ENCODE results near the gene ACCS.

The ACCS gene

DNA sequence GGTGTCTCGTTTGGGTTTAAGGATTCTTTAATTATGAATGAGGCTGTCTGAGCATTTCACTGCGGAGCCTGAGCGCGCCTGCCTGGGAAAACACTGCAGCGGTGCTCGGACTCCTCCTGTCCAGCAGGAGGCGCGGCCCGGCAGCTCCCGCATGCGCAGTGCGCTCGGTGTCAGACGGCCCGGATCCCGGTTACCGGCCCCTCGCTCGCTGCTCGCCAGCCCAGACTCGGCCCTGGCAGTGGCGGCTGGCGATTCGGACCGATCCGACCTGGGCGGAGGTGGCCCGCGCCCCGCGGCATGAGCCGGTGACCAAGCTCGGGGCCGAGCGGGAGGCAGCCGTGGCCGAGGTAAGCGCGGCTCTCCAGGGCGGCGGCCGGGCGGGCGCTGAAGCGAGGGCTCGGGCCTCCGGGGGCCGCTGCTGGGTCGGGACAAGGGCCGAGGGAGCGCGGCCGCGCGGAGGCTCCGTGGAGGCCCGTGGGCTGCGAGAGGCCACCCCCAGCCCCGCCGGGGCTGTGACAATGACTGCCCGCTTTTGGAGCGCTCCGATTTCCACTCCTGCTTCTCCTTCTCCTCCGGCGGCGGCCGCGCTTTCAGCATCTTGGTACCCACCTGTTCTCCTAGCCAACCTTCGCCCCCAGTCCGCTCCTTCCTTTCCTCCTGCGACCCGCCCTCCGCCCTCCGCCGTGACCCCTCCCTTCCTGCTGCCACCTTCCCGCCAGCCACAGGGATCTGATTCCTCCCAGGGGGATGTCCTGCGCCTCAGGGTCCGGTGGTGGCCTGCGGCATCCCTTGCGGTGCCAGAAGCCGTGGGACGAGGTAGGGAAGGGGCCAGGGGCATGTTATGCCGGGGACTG is 29.7 kb downstream of the ACCS start, which contains the start of gene EXT2:
Gene EXT2, plus strand, starts transcription at position 173 of the 854 bp plus-strand sequence. CDS start 12,035 bp downstream, outside the sequence.
- peak; percentile 31 for DNase-seq

DNA sequence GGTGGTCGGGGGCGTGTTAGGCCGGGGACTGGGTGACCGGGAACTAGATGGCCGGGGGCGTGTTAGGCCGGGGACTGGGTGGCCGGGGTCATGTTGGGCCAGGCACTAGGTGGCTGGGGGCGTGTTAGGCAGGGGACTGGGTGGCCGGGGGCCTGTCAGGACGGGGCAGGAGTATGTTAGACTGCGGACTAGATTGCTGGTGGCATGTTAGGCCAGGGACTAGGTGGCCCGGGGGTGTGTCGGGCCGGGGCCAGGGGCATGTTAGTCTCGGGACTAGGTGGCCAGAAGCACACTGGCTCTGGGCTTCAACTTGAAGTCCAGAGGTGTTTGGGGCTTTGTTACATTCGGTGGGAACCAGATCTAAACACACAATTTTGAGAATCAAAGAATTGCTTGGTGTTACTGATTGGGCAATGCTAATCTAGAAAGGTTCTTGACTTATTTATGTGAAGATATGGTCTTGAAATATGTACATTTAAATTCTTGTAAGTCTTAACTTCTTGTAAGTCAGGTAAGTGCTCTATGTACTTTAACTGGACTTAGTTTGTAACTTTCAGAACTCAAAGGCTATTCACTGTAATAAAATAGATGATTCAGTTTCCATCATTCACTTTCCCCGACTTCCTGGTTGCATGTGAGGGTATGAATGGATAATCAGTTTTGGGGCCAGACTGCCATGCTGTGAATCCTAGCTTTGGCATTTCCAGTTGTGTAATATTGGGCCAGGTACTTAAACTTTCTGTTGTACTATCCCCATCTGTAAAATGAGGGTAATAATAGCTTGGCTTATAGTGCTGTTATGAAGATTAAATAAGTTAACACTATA is 30.5 kb downstream of the ACCS start:
- DNase-seq: no peak

DNA sequence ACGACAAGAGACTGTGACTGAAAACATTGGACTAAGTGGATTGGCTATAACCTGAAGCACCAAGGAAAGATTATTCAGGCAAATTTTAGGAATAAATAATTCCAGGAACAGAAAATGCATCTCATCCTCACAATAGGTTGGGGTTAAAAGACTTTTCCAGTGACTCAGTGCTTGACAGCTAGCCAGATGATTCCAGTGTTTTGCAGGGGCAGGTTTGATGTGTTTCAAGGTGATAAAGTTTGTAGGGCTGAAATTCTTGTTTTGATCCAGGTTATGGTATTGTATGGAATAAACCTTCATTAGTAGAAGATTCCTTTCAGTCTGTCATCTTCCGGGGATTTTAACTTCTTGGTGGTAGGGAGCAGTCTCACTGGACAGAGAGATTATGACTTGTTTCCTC is 31.8 kb downstream of the ACCS start:
- no peak for DNase-seq

DNA sequence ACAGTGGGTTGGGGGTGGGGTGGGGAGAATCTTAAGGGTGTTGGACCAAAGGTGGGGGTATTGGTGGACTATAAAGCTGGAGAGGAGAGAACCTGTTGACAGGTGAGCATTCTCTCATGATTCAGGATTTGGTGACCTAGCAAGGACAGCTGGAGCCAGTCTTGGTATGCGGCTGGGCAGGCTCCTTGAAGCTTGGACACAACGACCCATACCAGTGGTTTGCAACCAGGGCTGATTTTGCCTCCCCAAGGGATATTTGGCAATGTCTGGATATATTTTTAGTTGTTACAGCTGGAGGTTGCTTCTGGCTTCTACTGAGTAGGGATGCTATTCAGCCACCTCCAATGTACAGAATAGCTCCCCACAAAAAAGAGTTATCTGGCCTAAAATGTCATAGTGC is 35.0 kb downstream of the ACCS start:
- no peak for DNase-seq

DNA sequence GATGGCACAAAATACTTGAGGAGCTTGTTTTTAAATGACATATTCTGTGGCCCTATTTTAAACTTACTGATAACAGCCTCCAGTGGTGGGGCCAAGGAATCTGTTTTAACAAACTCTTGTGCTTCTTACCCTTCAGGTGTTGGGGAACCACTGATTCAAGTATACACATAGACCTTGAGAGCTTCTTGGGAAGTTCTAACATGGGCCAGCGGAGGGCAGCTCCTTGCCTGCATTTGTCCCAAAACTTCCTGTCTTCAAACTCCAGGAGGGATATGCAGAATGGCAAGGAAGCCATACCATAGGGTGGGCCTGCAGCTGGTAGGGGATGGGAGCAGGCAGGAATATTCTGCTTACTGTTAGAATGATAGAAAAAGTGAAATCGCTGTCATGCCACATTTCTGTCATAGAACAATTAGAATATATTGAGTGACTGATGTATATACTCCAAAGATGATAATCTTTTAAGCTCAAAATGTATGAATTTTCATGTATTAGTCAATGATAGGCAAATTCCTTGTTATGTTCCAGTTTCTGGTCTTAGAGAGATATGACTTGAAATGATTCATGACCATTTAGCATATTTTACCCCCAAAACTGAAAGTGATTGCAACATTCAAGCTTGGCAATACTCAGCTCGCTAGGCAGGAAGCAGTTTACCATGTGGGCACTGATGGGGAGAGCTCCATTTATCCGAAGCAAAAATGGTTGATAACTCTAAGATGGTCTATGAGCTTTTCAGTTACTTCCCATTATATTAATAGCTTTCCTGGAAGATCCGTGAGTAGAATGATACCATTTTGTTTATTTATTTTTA is 38.6 kb downstream of the ACCS start:
- DNase-seq: no peak

DNA sequence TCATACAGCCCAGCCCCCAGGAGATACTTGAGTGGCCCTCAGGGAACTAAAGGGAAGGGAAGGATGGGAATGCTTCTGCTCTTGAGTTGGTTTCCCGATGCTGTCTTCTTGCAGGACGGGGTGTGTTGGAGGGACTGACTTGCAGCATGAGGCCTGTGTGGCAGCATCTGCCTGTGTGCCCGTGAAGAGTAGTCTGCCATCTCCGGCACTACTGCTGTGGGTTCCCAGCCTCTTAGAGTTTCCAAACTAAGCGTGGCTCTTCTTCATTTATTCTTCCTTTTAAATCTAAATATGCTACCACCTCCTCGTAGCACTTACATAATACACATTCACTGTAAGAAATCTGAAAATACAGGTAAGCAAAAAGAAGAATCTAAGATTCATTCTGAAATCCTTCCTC is 42.2 kb downstream of the ACCS start:
- DNase-seq: no peak

DNA sequence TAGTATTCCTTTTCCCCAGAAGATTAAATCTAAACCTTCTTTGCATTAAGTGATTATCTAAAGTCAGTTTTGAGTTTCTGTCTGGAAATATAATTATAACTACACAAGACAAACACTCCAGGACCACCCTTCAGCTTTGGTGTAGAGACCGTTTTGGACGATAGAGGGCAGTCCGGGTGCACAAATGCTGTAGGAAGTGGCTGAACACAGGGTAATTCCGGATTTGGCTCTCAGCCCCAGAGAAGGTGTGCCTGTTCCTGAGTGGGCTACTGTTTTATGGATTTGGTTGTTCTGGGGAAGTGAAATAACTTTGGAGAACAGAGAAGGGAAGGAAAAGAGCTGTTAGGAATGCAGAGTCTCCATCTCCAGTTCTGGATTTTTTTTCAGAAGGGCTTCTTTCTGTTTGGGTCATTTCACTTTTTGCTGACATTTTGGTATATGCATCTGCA is 44.2 kb downstream of the ACCS start:
- DNase-seq: no peak

DNA sequence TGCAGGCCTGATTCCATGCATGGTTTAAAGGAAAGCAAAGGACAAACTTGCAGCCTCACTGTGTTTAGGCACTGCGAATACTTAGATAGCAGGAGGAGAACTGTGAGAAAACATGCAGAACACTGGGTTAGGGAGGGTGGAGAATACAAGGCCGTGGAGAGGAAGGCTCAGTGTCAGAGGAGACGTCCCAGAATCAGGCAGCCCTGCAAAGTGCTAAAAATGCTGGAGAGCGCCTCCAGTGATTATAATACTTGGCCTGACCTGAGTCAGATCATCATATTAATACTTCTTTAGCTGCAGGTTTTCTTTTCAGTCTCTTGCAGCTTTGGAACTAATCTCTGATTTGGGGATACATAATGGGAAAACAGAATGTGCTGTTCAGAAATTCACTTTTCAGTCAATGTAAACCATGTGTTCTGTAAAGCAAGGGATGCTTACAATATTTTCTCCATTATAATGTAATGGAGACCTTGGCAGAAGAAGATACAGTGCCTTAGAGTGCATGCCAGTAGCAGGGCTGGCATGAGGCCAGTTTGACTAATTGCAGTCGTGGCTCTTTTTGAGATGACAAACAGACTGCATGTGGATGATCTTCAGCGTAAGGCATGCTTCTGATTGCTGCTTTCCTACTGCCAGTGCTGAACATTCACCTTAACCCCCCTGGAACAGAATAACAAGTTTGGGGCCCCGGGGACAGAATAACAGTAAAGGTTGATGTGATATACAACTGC is 46.2 kb downstream of the ACCS start:
- DNase-seq: no peak

DNA sequence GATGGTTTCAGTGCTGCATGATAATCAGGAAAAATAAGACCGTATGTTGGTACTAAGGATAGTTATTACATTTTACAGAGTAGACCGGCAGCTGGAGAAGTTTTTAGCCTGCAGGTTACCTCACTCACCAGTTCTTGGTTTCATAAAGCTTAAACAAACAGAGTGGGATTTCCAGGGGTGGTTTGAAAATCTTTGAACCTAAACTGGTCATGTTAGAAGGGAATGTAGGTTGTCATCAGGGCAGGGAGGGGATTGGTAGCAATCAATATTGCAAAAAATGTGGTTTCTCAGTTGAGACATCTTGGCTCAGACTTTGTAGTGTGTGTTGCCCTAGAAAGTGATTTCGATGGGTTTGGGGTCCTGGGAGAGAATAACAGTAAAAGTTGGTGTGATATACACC is 46.9 kb downstream of the ACCS start:
- DNase-seq: no peak

DNA sequence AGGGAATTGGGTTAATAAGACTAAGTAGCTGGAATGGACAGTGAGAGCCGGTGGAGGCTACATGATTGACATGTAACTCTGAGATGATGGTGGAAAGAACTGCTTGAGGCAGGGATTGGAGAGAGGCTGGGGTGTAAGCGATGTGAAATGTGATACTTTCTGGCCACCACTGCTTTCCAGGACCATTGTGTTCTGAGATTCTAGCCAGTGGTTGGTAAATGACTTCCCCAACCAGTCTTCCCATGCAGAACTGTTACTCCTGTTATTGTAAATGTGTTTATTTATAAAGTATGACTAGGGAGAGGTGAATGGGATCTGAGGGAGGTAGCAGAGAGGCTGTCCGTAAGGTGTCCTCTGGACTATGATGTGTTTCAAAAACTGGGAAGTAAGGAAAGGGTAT is 47.5 kb downstream of the ACCS start:
- no peak for DNase-seq

DNA sequence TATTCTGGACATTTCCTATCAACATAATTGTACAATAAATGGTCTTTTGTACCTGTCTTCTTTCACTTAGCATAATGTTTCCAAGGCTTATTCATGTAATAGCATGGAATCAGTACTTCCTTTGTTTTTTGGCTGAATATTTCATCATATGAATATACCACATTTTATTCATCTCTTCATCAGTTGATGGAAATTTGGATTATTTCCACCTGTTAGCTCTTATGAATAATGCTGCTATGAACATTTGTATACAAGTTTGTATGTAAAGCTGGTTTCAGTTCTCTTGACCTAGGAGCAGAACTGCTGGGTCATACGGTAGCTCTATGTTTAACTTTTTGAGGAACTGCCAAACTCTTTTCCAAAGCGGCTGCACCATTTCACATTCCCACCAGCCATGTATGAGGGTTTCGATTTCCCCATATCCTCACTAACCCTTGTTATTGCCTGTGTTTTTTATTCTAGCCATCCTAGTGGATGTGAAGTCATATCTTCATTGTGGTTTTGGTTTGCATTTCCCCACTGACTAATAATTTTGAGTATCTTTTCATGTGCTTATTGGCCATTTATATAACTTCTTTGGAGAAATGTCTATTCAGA is 50.3 kb downstream of the ACCS start:
- no peak for DNase-seq

DNA sequence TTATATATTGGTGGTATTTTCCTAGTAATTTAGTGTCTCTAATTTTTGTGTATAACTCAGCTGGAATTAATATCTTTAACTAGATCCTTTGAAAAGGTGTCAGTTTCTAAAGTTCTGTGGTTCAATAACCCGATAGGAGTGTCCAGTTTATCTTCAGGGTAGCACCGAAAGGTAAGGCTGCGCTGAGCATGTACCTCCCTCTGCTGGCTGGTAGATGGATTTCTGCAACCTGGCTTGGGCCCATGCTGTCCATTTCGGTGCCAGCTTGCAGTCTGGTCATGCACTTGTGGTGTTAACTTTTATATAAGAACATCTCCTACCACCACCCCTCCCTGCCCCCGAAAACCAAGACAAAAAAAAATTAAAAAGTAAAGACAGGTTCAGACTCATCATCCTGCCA is 54.1 kb downstream of the ACCS start:
- DNase-seq: no peak

DNA sequence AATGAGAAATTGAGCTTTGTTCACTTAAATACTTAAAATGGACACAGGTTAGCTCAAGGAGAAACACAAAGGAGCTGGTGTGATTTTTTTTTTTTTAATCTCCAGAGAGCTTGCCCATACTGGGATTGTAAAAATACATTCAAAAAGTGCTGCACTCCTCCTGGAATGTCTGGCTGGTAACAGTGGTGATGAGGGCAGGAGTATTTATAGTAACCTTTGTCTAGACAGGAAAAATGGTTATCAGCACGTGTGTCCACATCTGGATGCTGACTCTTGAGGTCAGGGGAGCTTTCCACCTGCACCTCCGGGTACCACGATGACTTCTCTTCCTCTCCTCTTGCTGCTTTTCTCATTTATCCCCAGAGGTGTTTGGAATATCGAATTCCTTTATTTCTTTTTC is 59.5 kb downstream of the ACCS start:
- DNase-seq: no peak

DNA sequence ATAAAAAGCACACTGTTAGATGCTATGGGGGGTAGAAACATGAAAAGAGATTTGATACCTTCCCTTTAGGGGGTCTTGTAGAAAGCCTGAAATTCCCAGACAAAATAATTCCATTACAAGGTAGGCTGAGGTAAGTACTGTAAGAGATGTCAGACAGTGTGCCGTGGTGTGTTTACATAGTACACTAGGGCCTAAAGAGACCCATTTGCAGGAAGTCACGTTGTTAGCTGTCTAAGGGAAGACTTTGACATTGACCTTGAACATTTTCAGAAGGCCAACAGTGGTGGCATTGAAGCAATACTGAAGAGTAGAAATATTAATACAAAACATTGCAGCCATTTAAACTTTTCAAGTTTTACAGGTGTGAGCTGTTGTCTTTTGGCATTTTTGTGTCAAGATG is 60.2 kb downstream of the ACCS start:
- DNase-seq: no peak

DNA sequence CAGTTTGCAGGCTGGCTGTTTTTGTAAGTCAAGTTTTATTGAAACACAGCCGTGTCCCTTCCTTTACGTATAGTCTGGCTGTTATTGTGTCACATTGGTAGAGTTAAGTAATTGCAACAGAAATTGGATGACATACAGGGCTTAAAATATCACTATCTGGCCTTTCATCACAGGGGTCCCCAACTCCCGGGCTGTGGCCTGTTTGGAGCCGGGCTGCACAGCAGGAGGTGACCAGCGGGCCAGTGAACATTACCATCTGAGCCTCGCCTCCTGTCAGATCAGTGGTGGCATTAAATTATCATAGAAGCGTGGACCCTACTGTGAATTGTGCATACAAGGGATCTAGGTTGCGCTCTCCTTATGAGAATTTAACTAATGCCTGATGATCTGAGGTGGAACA is 61.1 kb downstream of the ACCS start:
- DNase-seq: no peak

DNA sequence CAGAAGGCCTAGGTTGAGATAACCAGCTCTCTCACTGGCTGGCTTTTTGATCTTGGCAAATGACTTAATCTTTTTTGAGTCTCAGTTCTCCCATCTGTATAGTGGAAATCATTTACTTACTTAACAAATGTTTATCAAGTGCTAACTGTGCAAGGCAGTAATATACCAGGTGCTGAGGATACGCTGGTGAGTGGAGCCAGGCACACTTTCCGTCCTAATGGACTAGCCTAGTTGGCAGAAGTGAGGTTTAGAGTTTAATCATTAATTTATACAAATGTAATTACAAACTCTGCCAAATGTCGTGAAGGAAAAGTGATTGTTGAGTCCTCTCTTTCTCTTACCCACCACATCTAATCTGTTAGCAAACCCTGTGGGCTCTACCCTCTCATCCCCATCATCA is 62.7 kb downstream of the ACCS start:
- no peak for DNase-seq

DNA sequence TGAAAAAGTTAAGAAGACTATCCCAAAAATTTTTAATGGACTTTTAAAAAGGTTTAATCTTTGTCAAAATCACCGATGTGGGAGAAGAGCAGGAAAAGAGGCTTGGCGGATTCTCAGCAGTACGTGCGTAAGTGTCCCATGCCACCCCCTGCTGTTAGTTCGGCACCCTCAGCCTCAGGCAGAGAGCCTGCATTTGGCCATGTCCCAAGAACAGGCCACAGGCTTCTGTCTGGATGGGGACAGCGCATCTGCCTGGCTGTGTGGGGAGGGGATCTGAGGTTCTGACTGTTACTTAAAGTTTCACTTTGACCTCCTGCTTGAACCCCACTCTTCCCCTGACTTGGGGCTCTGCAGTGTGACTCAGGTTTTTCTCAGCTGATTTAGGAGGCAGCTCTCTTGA is 64.7 kb downstream of the ACCS start:
- no peak for DNase-seq

DNA sequence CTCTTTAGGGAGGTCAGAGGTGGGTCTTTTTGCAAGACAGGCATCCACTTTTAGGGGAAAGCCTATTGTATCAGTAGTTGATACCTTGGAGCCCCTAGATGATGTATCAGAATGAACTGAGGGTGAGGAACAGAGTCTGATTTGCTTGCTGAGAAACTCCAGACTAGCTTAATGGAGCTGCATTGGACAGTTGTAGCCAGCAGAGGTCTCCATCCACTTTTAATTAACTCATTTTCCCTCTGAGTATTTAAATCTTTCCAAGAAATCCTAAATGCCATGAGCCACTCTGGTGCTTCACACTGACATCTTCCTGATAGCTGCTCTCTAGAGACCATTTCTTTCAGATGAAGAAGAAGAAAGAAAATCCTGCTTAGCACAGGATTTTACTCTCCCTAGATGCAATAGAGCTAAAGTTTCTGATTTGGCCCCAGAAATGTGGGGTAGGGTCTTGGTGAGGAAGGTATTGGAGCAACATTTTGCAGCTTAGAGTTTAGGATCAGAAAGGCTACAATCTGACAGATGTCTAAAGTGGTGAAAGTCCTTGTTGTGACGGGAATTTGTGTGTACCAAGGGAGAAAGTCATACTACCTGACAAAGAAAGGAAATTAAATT is 67.4 kb downstream of the ACCS start:
- no peak for DNase-seq

Measured in NCI-H2081 treated with DMSO at 0.1 percent for 48 hours (cell line).